ENCODE measurements around the gene MYO3B.

GRCh38 chr2:170656669-170657068 lies 478.7 kb downstream of the MYO3B start:
- TF ChIP-seq EGR1 (IDR thresholded peaks at IDR 0.05): no peak
- TF ChIP-seq EP300 (IDR thresholded peaks at IDR 0.05; ENCODE audit: borderline replicate concordance): no peak
- no peak for TF ChIP-seq YY1 (IDR thresholded peaks at IDR 0.05; ENCODE audit: low read depth)
- no peak for TF ChIP-seq USF1 (IDR thresholded peaks at IDR 0.05)
- no peak for TF ChIP-seq CREB1 (IDR thresholded peaks at IDR 0.05; ENCODE audit: low read depth)
- no peak for TF ChIP-seq TAF1 (IDR thresholded peaks at IDR 0.05; ENCODE audit: low read depth)
- TF ChIP-seq REST (IDR thresholded peaks at IDR 0.05; ENCODE audit: low read depth): no peak
- TF ChIP-seq FOXM1 (IDR thresholded peaks at IDR 0.05; ENCODE audit: borderline replicate concordance, low read depth): no peak
